GM13977 (cell line): ENCODE data around the gene TNFAIP8L1.

ENCODE experiments used
- DNase-seq: peaks from one replicate; pipeline ENCODE4 v3.0.0; 2012; ENCODE audit warnings: low spot score
- in situ Hi-C: fragments of 300-500 bp; cut with MboI; formaldehyde crosslinking; loops from one replicate; pipeline ENCODE4 v1.12.0; 2022; ENCODE audit warnings: low sequenced_read_pairs, low pct_unique_long_range_greater_than_20kb, mixed read lengths, inconsistent platforms; ENCODE audit not compliant: unreplicated experiment
- TF ChIP-seq, protein P1 (sequence below): IDR thresholded peaks from 2 replicates; pipeline ENCODE4 v1.5.1; 2012; ENCODE audit warnings: mild to moderate bottlenecking, control low read depth; ENCODE audit not compliant: insufficient read depth; ENCODE audit errors: extremely low read depth, missing control alignments

Gene TNFAIP8L1

DNA sequence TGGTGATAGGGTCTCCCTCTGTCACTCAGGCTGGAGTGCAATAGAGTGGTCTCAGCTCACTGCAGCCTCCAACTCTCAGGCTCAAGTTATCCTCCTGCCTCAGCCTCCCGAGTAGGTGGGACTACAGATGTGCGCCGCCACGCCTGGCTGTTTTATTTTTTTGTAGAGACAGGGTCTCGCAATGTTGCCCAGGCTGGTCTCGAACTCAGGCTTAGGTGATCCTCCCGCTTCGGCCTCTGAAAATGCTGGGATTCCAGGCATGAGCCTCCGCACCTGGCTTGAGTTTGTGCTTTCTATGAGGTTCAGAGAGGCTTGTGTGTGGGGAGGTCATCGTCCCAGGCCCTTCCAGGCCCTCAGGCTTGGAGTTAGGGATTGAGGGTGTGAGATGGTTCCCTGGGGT, 39.2 kb upstream of the TNFAIP8L1 start:
- in situ Hi-C loops = no loop called here
- no peak for DNase-seq
- TF ChIP-seq, protein P1, sequence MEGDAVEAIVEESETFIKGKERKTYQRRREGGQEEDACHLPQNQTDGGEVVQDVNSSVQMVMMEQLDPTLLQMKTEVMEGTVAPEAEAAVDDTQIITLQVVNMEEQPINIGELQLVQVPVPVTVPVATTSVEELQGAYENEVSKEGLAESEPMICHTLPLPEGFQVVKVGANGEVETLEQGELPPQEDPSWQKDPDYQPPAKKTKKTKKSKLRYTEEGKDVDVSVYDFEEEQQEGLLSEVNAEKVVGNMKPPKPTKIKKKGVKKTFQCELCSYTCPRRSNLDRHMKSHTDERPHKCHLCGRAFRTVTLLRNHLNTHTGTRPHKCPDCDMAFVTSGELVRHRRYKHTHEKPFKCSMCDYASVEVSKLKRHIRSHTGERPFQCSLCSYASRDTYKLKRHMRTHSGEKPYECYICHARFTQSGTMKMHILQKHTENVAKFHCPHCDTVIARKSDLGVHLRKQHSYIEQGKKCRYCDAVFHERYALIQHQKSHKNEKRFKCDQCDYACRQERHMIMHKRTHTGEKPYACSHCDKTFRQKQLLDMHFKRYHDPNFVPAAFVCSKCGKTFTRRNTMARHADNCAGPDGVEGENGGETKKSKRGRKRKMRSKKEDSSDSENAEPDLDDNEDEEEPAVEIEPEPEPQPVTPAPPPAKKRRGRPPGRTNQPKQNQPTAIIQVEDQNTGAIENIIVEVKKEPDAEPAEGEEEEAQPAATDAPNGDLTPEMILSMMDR = no peak

DNA sequence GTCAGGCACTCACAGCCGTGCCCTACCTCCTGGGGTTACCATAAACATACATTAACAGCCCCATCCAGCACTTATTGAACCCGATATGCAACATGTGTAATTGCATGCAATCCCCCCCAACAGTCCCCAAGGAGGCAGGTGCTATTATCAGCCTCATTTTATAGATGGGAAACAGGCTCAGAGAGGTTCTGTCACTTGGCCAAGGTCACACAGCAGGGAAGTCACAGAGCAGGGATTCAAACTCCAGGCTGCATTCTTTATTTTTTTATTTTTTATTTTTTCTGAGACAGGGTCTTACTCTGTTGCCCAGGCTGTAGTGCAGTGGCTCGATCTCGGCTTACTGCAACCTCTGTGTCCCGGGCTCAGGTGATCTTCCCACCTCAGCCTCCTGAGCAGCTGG, 38.4 kb upstream of the TNFAIP8L1 start:
- DNase-seq = no peak
- in situ Hi-C loops = no loop called here
- TF ChIP-seq, protein P1 = no peak

DNA sequence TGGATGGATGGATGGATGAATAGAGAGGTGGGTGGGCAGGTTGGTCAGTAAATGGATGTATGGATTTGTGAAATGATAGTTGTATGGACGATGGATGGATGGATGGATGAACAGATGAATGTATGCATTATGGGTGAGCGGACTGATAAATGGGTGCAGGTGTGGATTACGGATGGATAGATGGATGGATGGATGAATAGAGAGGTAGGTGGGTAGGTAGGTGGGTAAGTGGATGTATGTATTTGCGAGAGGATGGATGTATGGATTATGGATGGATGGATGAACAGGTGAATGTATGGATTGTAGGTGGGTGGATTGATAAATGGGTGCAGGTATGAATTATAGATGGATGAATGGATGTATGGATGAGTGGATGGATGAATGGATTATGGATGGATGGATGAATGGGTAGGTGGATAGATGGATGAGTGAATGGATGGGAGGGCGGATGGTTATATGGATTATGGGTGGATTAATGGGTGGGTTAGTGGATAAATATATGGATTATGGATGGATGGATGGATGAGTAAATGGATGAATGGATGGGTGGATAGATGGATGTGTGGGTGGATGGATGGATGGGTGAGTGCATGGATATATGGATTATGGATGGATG, 37.0 kb upstream of the TNFAIP8L1 start:
- in situ Hi-C loops = no loop called here
- TF ChIP-seq, protein P1 = no peak
- no peak for DNase-seq

DNA sequence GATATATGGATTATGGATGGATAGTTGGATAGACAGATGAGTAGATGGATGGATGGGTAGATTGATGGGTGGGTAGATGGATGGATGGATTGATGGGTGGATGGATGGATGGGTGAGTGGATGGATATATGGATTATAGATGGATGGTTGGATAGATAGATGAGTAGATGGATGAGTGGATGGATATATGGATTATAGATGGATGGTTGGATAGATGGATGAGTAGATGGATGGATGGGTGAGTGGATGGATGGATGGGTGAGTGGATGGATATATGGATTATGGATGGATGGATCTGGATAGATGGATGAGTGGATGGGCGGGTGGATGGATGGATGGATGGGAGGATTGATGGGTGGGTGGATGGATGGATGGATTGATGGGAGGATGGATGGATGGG, 36.4 kb upstream of the TNFAIP8L1 start:
- TF ChIP-seq, protein P1 = no peak
- in situ Hi-C loops = no loop called here
- no peak for DNase-seq

DNA sequence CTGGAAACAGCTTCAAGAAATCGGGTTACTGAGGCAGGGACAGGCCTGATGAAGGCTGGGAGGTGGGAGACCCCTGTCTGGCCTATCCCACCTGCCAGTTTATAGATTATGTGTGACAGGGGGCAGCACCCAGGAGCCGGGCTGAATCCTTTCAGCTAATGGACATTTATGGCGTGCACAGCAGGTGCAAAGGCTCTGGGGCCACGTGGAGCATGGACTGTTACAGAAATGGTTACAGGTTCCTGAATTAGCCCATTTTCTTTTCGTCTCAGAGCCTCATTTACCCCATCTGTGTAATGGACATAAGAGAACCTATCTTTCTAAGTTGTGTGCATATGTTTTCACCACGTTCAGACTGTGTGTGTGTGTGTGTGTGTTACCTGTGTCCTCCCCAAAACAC, 34.4 kb upstream of the TNFAIP8L1 start:
- no peak for DNase-seq
- in situ Hi-C loops = no loop called here
- TF ChIP-seq, protein P1 = no peak

DNA sequence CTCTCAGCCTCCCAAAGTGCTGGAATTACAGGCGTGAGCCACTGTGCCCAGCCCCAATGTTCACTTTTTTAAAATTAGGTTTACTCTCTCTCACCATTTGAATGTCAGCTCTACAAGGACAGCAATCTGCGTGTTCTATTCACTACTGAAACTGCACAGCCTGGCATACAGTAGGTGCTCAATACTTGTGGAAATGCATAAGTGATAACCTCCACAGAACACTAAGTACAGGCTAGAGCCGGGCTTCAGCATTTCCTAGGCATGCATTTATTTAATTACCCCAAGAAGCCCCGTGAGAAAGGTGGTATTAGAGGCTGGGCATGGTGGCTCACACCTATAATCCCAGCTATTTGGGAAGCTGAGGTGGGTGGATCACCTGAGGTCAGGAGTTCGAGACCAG, 33.1 kb upstream of the TNFAIP8L1 start:
- in situ Hi-C loops = no loop called here
- TF ChIP-seq, protein P1 = no peak
- no peak for DNase-seq
